Non-pigmented ciliary epithelial cell (primary cell): ENCODE measurements around the gene PLIN5.

ENCODE experiments used
- DNase-seq: peaks from one replicate; pipeline ENCODE4 v3.0.0-alpha.2; 2010; ENCODE audit warnings: low read depth

The PLIN5 gene

DNA sequence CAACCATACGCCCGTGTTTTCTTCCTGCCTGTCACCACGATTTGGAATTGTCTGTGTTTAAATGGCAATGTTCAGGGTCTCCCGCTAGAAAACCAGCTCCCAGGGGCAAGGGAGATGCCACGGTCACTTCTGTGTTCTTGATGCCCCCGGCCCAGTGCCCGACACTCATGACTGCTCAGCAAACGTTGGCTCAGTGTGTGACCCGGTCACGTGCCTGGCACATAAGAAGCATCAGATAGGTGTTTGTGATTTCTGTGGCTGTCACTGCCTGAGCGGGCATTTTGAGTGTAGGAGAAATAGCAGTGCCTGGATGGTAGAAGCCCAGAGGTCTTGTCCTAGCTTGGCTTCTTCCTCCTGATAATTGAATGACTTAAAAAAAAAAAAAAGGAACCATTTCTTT lies 47.5 kb downstream of the PLIN5 start:
- DNase-seq: no peak

GRCh38 chr19:4483385-4483784 lies 51.6 kb downstream of the PLIN5 start:
- no peak for DNase-seq

DNA sequence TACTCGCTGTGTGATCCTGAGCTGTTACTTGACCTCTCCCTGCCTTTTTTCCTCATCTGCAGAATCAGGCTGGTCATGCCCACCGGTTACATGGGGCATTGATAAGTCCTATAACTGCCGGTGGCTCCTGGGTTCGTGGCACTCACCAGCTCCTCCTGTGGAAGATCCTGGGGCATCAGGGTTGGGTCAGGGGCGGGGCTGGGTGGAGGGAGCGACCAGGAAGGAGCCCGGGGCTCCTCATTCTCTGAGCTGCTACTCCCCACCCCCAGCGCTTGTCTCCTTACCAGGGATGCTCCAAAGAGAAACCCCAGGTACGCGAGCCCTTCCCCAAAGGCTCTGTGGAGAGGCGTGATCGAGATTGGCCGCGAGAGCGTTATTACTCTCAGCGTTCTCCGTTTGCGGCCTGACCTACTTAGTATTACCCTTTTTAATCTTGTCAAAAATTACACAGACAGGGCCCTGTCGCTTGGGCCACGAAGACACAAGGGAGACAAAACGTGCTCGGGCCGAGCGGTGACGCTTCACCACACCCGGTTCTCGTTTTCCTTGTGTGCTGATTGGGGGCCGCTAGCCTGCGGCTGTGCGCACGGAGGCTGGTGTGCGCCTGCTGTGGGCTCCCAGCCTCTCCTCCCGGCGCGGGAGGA lies 52.2 kb downstream of the PLIN5 start:
- DNase-seq: no peak

GRCh38 chr19:4477034-4477801 lies 57.8 kb downstream of the PLIN5 start:
- DNase-seq: no peak

- DNase-seq: no peak
Observed at GRCh38 chr19:4474514-4475022, 60.5 kb downstream of the PLIN5 start.

- DNase-seq: no peak
Observed at GRCh38 chr19:4473763-4474513, 61.1 kb downstream of the PLIN5 start.

GRCh38 chr19:4473011-4473762 lies 61.8 kb downstream of the PLIN5 start:
- DNase-seq: no peak
